ENCODE results near the gene PLCH2.

DNA sequence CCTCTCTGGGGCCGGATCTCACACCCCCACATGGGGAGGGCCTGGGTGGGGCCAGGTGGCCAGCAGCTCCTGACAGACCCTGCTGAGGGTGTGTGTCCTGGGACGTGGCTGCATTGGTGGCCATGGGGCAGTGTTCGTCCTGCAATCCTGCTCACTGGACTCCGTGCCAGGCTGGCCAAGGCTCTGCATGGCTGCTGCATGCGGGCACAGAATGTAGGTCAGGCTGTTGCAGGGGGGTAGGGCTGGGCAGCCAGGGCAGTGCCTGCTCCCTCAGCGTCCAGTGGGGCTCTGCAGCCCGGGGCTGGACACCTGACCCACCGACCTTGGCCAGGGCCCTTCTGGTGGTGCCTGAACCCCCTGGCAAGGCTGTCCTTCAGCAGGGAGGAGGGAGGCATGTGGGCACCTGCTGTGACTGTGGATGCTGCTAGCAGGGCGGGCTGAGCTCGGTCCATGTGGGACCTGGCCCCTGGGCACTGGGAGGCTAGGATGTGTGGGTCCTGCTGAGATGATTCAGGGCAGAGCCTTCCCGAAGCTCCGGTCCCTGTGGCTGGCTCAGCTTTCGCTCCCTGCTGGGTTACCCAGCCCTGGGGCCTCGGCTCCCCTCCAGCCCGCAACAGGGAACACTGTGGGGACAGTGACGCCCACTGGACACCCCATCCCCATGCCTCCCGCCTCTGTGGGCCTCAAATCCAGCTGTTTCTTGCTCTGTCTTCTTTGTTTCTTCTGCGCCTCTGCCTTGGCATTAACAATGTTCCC is 14.9 kb upstream of the PLCH2 start:
- TF ChIP-seq, protein P1, sequence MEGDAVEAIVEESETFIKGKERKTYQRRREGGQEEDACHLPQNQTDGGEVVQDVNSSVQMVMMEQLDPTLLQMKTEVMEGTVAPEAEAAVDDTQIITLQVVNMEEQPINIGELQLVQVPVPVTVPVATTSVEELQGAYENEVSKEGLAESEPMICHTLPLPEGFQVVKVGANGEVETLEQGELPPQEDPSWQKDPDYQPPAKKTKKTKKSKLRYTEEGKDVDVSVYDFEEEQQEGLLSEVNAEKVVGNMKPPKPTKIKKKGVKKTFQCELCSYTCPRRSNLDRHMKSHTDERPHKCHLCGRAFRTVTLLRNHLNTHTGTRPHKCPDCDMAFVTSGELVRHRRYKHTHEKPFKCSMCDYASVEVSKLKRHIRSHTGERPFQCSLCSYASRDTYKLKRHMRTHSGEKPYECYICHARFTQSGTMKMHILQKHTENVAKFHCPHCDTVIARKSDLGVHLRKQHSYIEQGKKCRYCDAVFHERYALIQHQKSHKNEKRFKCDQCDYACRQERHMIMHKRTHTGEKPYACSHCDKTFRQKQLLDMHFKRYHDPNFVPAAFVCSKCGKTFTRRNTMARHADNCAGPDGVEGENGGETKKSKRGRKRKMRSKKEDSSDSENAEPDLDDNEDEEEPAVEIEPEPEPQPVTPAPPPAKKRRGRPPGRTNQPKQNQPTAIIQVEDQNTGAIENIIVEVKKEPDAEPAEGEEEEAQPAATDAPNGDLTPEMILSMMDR (IDR thresholded peaks at IDR 0.05), result no peak
- no peak for TF ChIP-seq POLR2A (IDR thresholded peaks at IDR 0.05)
